HepG2 (cell line): ENCODE measurements around the gene FKBP10. TPM values are rescaled to one million over a fixed set of nuclear protein-coding genes. Genes with fewer than 3 reads are reported as not detected.
"Not testable (repeated sequence)": the region's sequence is repeated elsewhere in the genome, so short reads cannot be mapped to it uniquely, and the experiment has no call there.

Experiments
- ATAC-seq: fragments of 200-7000 bp; cut with Tn5 transposase; 3 replicates; pipeline ENCODE4 v1.9.1; 2020; ENCODE audit warnings: mild to moderate bottlenecking, moderate library complexity
- BruUV-seq: library from RNA; stranded (reverse); fragments of 400-500 nt; replicated peaks from 2 replicates; lab custom pipeline; 2021; lab: Mats Ljungman, UMichigan
- CTCF ChIA-PET: fragments of 300-600 bp; formaldehyde crosslinking; extraction: SDS; loops from one replicate; lab custom pipeline; 2021; ENCODE audit warnings: low total read pairs, inconsistent platforms, low intra/inter-chr PET ratio; lab: Yijun Ruan, JAX
- POLR2A ChIA-PET: fragments of 350-600 bp; sonication (Branson Sonifier 250); formaldehyde crosslinking; loops from one replicate; lab custom pipeline; 2020; ENCODE audit warnings: antibody characterized with exemption, inconsistent platforms; lab: Yijun Ruan, JAX
- DNase-seq: peaks from one replicate; pipeline ENCODE4 v3.0.0-alpha.2; 2015; ENCODE audit warnings: low spot score
- FAIRE-seq: peaks from 3 replicates; lab custom pipeline; 2011; peaks lifted over from hg19 to GRCh38; lab: Jason Lieb, UNC
- H2AFZ ChIP-seq: one replicate; pipeline ENCODE4 v1.6.1; 2011; ENCODE audit warnings: low read length, inconsistent platforms
- H3K27ac ChIP-seq: fragments of 300-600 bp; 3 replicates; pipeline ENCODE4 v1.8.0; 2011; ENCODE audit warnings: mixed run types, mild to moderate bottlenecking, mixed read lengths, low read length, inconsistent platforms; ENCODE audit not compliant: insufficient read depth; ENCODE audit errors: extremely low read length
- H3K27me3 ChIP-seq, 2 experiments: fragments of 200-600 bp in 1 of 2; 2 replicates in 1 of 2; 3 replicates in 1 of 2; pipeline versions ENCODE4 v1.6.0 to v1.8.0; 2011; ENCODE audit warnings: low read length in 2 of 2, mild to moderate bottlenecking in 2 of 2, moderate library complexity in 2 of 2, inconsistent platforms in 1 of 2; ENCODE audit not compliant: insufficient read depth in 2 of 2, control insufficient read depth in 1 of 2
- H3K36me3 ChIP-seq, 2 experiments: fragments of 200-600 bp in 1 of 2; replicated peaks in 1 of 2; 2 replicates in 1 of 2; 3 replicates in 1 of 2; pipeline versions ENCODE4 v1.5.1 to v1.8.0; 2011; ENCODE audit warnings: low read length in 2 of 2, inconsistent platforms in 1 of 2; ENCODE audit not compliant: insufficient read depth in 2 of 2, control insufficient read depth in 1 of 2
- H3K4me1 ChIP-seq: 2 replicates; pipeline ENCODE4 v1.5.1; 2012; ENCODE audit warnings: low read length, inconsistent platforms; ENCODE audit not compliant: insufficient read depth
- H3K4me2 ChIP-seq: 2 replicates; pipeline ENCODE4 v1.6.0; 2011; ENCODE audit warnings: low read depth, low read length, inconsistent platforms
- H3K4me3 ChIP-seq, 3 experiments: fragments of 200-600 bp in 1 of 3; sonication (generic), shearing (Covaris generic) in 1 of 3; replicated peaks in 1 of 3; 2 replicates each; pipeline ENCODE4 v1.5.1; 2011 to 2016; ENCODE audit warnings: low read length in 3 of 3, inconsistent platforms in 2 of 3, low read depth in 2 of 3, mild to moderate bottlenecking in 2 of 3, control low read depth in 1 of 3, mixed read lengths in 1 of 3; ENCODE audit not compliant: insufficient read depth in 1 of 3
- H3K79me2 ChIP-seq: one replicate; pipeline ENCODE4 v1.6.1; 2011; ENCODE audit warnings: low read length, inconsistent platforms; ENCODE audit not compliant: insufficient read depth
- H3K9ac ChIP-seq: 2 replicates; pipeline ENCODE4 v1.6.0; 2011; ENCODE audit warnings: mild to moderate bottlenecking, low read depth, low read length, inconsistent platforms; ENCODE audit not compliant: insufficient read depth
- H3K9me3 ChIP-seq: 2 replicates; pipeline ENCODE4 v1.5.1; 2012; ENCODE audit warnings: mild to moderate bottlenecking, low read length
- H4K20me1 ChIP-seq: 2 replicates; pipeline ENCODE4 v1.6.0; 2011; ENCODE audit warnings: inconsistent platforms, mild to moderate bottlenecking, low read length, moderate library complexity; ENCODE audit not compliant: insufficient read depth
- TGIF2 ChIP-seq: IDR thresholded peaks from 2 replicates; pipeline ENCODE4 v1.6.1; 2016; ENCODE audit warnings: control low read depth, missing compliant biosample characterization
- WGBS: methylation state at CpG from one replicate; pipeline ENCODE4 v1.1.6; 2017; ENCODE audit warnings: low lambda C conversion rate; 5-methylcytosine and 5-hydroxymethylcytosine counted together
- in situ Hi-C: cut with HindIII; loops from 2 replicates; pipeline ENCODE4 v1.10.0; 2017; ENCODE audit warnings: low pct_unique_long_range_greater_than_20kb; ENCODE audit not compliant: extremely low pct_ligation_motif_present
- intact Hi-C: fragments of 100-400 bp; cut with micrococcal nuclease; formaldehyde crosslinking; loops from one replicate; pipeline ENCODE4 v1.10.0; 2022; ENCODE audit not compliant: unreplicated experiment
- polyA plus RNA-seq, 8 experiments: library from polyadenylated mRNA; depleted of rRNA in 3 of 8; stranded (reverse) in 7 of 8; unstranded in 1 of 8; fragments of >200 nt; fragmentation: Illumina TruSeq in 4 of 8; extraction: Trizol in 4 of 8; gene quantifications; 2 replicates each; pipeline versions ENCODE4 v1.2.1 to v1.2.3, GENCODE V29; 2011 to 2016; ENCODE audit warnings: low read depth in 4 of 8, missing spikeins in 1 of 8, mixed read lengths in 1 of 8; ENCODE audit not compliant: insufficient read depth in 1 of 8
- total RNA-seq, 5 experiments: library from RNA; depleted of rRNA; stranded (reverse); fragments of >200 nt; fragmentation: Illumina TruSeq; extraction: Trizol; gene quantifications; 2 replicates each; pipeline ENCODE4 v1.2.3, GENCODE V29; 2016; ENCODE audit warnings: low read depth in 1 of 5
- TF ChIP-seq, protein P1 (sequence below): sonication (generic); formaldehyde crosslinking; IDR thresholded peaks from 2 replicates; pipeline ENCODE4 v1.5.1; 2020; ENCODE audit warnings: mild to moderate bottlenecking, missing genetic modification reagents, moderate library complexity

Gene FKBP10
- total and polyA plus RNA-seq, 2 of the 13 experiments (the other 11 are each of a cell fraction or from before 2014, with no cell fraction given), result 149 to 573 TPM

DNA sequence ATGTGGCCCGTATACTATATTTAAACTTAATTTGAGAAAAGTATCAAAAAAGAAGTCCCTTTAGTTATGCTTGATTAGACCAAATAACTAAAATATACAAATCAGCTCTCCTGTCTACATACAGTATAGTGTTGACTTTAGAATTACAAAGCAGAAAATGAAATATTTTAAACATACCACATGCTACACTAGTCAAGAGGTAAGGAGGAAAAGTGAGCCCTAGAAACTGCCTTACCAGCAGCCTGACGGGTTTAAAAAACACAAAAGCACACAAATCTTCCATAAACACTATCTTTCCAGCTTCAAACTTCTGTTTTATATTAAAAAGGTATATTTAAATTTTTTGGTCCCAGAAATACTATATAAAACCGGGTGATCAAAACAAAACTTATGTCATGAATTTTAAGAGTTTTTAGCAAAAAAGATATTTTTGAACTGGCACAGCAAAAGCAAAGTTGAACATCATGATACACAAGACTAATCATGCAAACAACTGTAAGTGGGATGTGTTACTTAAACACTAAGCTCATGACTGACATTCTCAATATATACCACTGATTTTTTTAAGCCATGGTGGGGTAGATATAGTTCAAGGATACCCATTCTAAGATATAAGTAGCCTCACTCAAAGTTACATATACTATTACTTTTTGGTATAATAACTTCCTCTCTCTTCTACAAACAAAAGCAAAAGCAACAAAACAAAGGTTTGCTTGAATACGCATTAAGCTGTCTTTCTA, 36.6 kb downstream of the FKBP10 start:
- no peak overlapping the region for H3K9ac ChIP-seq
- no peak for DNase-seq
- H3K9me3 ChIP-seq, result no peaks in the 10 kb centered on the region
- WGBS, result 94% methylated on average over 4 of the region's 4 CpGs
- POLR2A ChIA-PET, result no interaction called here
- H3K27ac ChIP-seq, result no peak overlapping the region
- peaks cover 15 to 38% of the 10 kb centered on the region in 2 experiments for H3K36me3 ChIP-seq
- intact Hi-C loops, result no loop called here
- peaks cover 39% of the 10 kb centered on the region for H3K79me2 ChIP-seq
- CTCF ChIA-PET, result no interaction called here
- no peak for ATAC-seq
- no peak overlapping the region for H2AFZ ChIP-seq
- no peak overlapping the region for H3K4me3 ChIP-seq
- H3K4me1 ChIP-seq, result no peaks in the 10 kb centered on the region
- no peak for FAIRE-seq
- BruUV-seq, result no TSS peak
- in situ Hi-C loops, result no loop called here
- H3K27me3 ChIP-seq, result no peaks in the 10 kb centered on the region
- no peak overlapping the region for H3K4me2 ChIP-seq
- TF ChIP-seq TGIF2, result no peak
- TF ChIP-seq, protein P1, sequence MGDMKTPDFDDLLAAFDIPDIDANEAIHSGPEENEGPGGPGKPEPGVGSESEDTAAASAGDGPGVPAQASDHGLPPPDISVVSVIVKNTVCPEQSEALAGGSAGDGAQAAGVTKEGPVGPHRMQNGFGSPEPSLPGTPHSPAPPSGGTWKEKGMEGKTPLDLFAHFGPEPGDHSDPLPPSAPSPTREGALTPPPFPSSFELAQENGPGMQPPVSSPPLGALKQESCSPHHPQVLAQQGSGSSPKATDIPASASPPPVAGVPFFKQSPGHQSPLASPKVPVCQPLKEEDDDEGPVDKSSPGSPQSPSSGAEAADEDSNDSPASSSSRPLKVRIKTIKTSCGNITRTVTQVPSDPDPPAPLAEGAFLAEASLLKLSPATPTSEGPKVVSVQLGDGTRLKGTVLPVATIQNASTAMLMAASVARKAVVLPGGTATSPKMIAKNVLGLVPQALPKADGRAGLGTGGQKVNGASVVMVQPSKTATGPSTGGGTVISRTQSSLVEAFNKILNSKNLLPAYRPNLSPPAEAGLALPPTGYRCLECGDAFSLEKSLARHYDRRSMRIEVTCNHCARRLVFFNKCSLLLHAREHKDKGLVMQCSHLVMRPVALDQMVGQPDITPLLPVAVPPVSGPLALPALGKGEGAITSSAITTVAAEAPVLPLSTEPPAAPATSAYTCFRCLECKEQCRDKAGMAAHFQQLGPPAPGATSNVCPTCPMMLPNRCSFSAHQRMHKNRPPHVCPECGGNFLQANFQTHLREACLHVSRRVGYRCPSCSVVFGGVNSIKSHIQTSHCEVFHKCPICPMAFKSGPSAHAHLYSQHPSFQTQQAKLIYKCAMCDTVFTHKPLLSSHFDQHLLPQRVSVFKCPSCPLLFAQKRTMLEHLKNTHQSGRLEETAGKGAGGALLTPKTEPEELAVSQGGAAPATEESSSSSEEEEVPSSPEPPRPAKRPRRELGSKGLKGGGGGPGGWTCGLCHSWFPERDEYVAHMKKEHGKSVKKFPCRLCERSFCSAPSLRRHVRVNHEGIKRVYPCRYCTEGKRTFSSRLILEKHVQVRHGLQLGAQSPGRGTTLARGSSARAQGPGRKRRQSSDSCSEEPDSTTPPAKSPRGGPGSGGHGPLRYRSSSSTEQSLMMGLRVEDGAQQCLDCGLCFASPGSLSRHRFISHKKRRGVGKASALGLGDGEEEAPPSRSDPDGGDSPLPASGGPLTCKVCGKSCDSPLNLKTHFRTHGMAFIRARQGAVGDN (CRISPR knock-in tag), result no peak
- TF ChIP-seq, all 625 proteins: peak for 0
- H4K20me1 ChIP-seq, result no peaks in the 10 kb centered on the region

DNA sequence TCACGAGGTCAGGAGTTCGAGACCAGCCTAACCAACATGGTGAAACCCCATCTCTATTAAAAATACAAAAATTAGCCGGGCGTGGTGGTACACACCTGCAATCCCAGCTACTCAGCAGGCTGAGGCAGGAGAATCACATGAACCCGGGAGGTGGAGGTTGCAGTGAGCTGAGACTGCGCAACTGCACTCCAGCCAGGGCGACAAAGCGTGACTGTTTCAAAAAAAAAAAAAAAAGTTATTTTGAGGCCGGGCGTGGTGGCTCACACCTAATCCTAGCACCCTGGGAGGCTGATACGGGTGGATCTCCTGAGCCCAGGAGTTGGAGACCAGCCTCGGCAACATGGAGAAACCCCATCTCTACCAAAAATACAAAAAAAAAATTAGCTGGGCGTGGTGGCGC, 38.6 kb downstream of the FKBP10 start:
- POLR2A ChIA-PET, result interaction anchor here (0.5 kb wide), 1 partner anchor 1274 kb away, joined by 3 read pairs; the partner anchor contains the start of gene BRCA1
- DNase-seq, H3K27me3 ChIP-seq, H3K27ac ChIP-seq, intact Hi-C loops, H3K9ac ChIP-seq, in situ Hi-C loops, ATAC-seq, H3K4me1 ChIP-seq, H3K4me2 ChIP-seq, H3K9me3 ChIP-seq, BruUV-seq, H3K4me3 ChIP-seq, FAIRE-seq, H4K20me1 ChIP-seq, H2AFZ ChIP-seq, CTCF ChIA-PET: not testable (repeated sequence)
- Histone ChIP-seq H3K36me3 (peaks cover 20 to 44% of the 10 kb centered on the region in 2 experiments), H3K79me2 (peaks cover 42% of the 10 kb centered on the region)
- 97% methylated on average over 14 of the region's 14 CpGs for WGBS
